ENCODE results near the gene ARHGEF39.
"Not testable (repeated sequence)": the region's sequence is repeated elsewhere in the genome, so short reads cannot be mapped to it uniquely, and the experiment has no call there.

The ARHGEF39 gene

GRCh38 chr9:35652829-35653209 lies 12.2 kb downstream of the ARHGEF39 start:
- DNase-seq (ENCODE audit: low read depth in 2 of 2, low spot score in 1 of 2) = no peak

DNA sequence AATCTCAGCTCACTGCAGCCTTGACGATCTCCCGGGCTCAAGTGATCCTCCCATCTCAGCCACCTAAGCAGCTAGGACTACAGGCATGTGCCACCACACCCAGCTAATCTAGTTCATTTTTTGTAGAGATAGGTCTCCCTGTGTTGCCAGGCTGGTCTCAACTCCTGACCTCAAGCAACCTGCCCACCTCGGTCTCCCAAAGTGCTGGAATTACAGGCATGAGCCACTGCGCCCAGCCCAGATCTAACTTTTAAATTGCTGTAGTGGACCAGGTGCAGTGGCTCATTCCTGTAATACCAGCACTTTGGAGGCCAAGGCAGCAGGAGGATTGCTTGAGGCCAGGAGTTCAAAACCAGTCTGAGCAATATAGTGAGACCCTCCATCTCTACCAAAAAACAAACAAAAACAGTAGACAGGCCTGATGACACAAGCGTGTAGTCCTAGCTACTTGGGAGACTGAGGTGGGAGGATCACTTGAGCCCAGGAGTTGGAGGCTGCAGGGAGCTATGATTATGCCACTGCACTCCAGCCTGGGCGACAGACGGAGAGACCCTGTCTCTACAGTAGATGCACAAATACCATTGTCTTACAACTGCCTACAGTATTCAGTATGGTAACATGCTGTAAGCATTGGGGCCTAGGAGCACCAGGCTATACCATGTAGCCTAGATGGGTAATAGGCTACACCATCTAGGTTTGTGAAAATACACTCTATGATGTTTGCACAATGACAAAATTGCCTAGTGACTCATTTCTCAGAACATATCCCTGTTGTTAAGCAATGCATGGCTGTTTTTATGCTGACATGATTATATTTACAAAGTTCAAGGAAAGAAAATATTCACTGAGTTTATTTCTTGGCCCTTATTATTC lies 12.8 kb downstream of the ARHGEF39 start:
- DNase-seq (ENCODE audit: low read depth in 2 of 2, low spot score in 1 of 2) = no peak

DNA sequence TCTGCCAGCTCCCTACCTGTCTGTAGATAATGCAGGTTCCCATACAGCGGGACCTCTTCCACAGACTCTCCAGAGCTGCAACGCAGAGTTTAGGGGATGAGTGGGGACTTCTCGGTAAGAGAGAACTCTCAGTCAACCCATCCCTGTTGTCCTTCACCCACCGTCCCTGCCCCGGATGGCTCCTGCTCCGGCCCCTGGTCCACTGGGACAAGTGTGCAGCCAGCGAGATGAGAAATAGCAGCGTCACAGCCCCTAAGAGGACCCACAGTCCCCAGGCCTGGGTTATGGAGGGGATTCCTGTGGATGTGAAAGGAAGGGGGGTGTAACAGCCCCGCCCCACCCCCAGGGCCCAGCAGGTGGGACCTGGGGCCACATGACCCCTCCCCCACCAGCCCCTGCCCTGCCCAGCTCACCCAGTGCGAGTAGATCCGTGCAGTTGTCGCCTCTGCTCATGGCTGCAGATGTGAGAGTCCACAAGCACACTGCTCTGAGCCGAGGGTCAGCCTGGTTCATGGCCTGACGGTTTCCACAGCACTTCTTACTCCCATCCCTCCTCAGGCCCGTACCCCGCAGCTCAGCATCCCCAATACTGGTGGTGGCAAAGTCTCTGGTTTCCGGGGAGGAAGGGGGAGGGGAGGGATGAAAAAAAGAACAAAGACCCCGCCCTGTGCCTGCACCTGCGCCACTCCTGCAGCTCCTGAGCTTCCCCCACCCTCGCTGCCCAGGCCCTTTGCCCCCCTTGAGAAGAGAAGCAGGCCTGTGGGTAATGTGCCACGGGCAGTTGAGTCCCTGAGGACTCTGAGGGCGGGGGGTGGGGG lies 14.4 kb downstream of the ARHGEF39 start, which contains the start of gene SIT1:
Gene SIT1, minus strand, starts transcription at position 591 of the 818 bp plus-strand sequence. Its CDS starts 78 bp downstream, at position 513.
- DNase-seq (ENCODE audit: low read depth in 2 of 2, low spot score in 1 of 2) = no peak

DNA sequence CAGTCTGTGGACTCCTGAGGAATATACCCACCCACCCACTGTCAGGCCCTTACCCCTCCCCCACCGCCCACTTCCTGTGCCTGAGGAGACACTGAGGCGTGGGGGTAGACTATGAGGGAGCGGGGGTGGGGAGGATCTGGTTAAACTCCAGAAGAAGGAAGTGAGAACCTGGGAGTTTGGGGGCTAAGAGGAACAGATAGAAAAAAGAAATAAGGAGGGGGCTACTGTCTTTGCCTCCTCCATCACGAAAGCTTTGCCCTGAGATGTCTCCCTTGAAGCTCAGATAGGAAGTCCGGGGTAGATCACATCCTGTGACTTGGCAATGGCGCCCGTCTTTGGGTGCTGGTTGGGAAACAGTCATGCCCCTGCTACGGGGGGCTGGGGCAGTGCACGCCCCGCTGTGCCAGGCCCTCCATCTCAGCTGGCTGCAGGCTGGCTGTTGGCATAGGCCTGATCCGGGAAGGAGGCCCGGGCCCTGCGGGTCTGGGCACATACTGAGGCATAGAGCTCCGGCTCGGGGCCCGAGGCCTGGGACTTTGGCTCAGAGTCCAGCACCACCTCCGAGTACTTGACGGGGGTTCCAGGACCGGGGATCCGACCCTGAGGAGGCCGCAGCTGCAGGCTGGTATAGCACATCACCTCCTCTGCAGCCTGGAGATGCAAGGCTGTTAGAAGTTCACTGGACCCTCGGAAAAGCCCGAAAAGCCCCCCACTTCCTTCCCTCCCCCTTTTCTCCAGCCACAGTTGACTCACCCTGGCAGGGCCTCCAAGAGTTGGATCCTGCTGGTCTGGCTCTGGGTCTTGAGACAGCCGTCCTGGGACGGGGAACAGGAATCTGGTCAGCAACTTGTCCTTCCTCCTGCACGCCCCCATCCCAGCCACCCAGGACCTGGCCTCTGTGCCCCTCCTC lies 15.3 kb downstream of the ARHGEF39 start:
- DNase-seq (ENCODE audit: low read depth in 2 of 2, low spot score in 1 of 2) = no peak

- DNase-seq (ENCODE audit: low read depth in 2 of 2, low spot score in 1 of 2) = peak; percentile 84 to 85
Measured at GRCh38 chr9:35646533-35647265, 18.3 kb downstream of the ARHGEF39 start.

DNA sequence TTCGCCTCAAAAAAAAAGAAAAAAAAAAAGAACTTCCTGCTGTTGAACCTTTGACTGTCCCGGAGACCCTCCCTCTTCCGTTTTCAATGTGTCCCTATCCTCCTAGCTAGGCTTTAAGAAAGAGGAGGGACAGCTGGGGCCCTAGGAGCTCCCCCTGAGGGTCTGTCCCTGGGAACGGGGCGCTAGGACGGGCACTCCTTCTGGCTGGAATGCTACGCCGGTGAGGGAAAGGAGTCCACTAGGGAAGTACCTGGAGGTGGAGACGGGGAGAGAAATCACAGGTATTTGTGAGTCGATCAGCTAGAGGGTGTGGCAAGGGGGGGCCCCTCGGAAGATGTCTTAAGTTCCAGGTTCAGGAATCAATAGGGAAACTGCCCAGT lies 18.9 kb downstream of the ARHGEF39 start:
- no peak for DNase-seq (ENCODE audit: low read depth in 2 of 2, low spot score in 1 of 2)

GRCh38 chr9:35645736-35646135 lies 19.3 kb downstream of the ARHGEF39 start:
- DNase-seq (ENCODE audit: low read depth in 2 of 2, low spot score in 1 of 2) = not testable (repeated sequence)

GRCh38 chr9:35643046-35643445 lies 21.9 kb downstream of the ARHGEF39 start:
- no peak for DNase-seq (ENCODE audit: low read depth in 2 of 2, low spot score in 1 of 2)

DNA sequence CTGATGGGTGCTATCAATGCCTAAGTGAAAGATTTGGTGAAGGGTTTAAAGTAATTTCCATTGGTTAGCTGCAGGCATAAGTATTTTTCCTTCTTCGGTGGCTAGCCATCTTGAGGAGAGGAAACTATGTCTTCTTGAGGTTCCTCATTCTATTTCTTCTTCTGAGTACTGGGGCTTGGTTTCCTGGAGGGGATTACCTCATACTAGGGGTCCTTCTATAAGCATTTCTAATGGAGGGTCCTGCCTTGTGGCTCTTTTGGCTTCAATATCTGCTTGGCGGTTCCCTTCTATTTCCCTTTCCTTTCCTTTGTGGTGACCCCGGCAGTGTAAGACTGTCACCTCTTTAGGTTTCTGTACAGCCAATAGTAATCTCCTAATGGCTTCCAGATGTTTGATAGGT lies 23.5 kb downstream of the ARHGEF39 start:
- not testable (repeated sequence) for DNase-seq (ENCODE audit: low read depth in 2 of 2, low spot score in 1 of 2)

GRCh38 chr9:35640431-35640830 lies 24.6 kb downstream of the ARHGEF39 start:
- DNase-seq (ENCODE audit: low read depth in 2 of 2, low spot score in 1 of 2) = not testable (repeated sequence)

DNA sequence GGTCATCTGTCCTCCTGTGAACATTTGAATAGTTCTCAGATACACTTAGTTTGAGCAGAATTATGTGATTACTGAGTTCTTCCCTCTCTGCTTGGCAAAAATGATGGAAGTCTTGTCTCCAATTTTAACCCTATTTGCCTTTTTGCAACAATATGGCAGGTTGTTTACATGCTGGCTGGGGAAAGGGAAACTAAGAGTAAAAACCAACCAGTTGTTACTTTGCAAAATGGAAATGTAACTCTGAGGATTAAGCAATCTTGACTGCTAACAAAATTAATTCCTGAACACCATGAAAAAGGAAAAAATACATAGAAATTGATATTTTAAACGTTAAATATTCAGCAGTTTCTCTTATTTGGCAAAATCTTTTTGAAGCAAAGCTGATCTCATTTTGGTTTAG lies 25.4 kb downstream of the ARHGEF39 start:
- no peak for DNase-seq (ENCODE audit: low read depth in 2 of 2, low spot score in 1 of 2)

- not testable (repeated sequence) for DNase-seq (ENCODE audit: low read depth in 2 of 2, low spot score in 1 of 2)
Measured at GRCh38 chr9:35639225-35639624, 25.8 kb downstream of the ARHGEF39 start.

GRCh38 chr9:35638751-35639150 lies 26.2 kb downstream of the ARHGEF39 start:
- DNase-seq (ENCODE audit: low read depth in 2 of 2, low spot score in 1 of 2) = not testable (repeated sequence)

DNA sequence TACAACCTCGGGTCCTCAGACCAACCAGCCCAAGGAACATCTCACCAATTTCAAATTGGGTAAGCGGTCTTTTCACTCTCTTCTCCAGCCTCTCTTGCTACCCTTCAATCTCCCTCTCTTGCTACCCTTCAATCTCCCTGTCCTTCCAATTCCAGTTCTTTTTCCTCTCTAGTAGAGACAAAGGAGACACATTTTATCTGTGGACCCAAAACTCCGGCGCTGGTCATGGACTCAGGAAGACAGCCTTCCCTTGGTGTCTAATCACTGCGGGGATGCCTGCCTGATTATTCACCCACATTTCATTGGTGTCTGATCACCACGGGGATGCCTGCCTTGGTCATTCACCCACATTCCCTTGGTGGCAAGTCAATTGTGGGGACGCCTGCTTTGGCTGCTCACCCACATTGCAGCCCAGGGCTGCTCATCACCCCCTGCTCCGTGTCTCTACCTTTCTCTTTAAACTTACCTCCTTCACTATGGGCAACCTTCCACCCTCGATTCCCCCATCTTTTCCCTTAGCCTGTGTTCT lies 27.5 kb downstream of the ARHGEF39 start:
- not testable (repeated sequence) for DNase-seq (ENCODE audit: low read depth in 2 of 2, low spot score in 1 of 2)

DNA sequence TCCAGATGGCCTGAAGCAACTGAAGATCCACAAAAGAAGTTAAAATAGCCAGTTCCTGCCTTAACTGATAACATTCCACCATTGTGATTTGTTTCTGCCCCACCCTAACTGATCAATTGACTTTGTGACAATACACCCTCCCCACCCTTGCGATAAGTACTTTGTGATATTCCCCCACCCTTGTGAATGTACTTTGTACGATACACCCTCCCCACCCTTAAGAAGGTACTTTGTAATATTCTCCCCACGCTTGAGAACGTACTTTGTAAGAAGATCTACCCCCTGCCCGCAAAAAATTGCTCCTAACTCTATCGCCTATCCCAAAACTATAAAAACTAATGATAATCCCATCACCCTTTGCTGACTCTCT lies 28.1 kb downstream of the ARHGEF39 start:
- DNase-seq (ENCODE audit: low read depth in 2 of 2, low spot score in 1 of 2) = not testable (repeated sequence)

DNA sequence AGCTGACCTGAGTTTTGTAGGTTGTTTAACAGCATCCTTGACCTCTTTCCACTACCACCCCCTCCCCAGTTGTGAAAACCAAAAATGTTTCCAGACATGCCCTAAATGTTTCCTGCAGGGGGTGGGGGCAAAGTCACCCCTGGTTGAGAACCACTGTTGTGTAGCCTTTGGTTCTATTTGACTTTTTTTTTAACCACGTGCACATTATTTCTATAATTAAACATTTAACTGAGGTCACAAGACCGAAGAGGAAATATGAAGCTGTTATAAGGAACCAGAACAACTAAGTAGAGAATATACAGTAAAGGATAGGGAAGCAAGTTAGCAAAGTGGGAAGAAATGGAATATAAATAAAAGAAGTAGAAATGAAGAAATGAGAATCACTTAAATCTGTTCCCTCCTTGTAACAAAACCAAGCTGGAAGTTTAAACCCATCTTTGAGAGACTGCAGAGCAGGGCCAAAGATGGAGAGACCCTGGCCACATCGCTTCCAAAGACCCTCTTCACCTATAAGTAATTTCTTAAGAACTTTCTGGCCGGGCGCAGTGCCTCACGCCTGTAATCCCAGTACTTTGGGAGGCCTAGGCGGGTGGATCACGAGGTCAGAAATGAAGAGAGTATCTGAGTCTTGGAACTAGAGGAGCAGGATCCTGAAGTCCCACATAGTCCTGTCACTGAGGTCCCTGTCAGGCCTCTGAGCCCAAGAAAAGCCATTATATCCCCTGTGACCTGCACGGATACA lies 28.7 kb downstream of the ARHGEF39 start:
- no peak for DNase-seq (ENCODE audit: low read depth in 2 of 2, low spot score in 1 of 2)

DNA sequence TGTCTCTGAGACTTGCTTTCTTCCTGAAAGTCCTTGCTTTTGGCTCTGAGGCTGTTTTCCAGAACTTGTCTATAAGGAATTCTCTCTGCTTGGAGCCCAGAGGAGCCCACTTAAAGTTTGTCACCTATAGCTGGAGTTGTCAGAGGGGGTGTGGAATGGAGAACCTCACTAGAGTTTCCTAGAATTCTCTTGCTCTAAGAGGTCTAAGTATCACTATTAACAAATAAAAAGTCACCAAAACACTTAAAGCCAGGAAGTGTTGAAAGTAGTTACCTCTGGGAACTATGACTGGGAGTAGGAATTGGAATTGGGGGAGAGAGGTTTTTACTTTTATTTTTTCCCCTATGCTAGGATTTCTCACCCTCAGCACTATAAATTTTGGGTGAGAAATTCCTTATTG lies 29.3 kb downstream of the ARHGEF39 start:
- DNase-seq (ENCODE audit: low read depth in 2 of 2, low spot score in 1 of 2) = no peak

DNA sequence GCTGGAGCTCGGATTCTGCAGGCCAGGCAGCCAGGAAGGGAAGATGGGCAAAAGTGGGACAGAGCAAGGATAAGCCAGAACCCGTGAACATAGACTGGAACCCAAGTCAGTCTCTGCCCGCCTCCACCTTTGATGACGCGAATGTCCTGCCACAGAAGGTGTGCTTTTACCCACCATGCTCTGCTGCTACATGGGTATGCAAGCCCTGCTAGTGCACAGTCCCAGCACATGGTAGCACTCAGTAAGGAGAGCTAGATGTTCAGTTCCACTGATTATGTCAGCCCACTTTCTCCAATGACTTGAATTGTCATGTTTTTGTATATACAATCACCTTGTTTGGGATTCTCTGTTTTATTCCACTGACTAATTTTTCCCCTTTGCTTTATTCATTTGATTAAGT lies 35.4 kb downstream of the ARHGEF39 start:
- no peak for DNase-seq (ENCODE audit: low read depth in 2 of 2, low spot score in 1 of 2)

DNA sequence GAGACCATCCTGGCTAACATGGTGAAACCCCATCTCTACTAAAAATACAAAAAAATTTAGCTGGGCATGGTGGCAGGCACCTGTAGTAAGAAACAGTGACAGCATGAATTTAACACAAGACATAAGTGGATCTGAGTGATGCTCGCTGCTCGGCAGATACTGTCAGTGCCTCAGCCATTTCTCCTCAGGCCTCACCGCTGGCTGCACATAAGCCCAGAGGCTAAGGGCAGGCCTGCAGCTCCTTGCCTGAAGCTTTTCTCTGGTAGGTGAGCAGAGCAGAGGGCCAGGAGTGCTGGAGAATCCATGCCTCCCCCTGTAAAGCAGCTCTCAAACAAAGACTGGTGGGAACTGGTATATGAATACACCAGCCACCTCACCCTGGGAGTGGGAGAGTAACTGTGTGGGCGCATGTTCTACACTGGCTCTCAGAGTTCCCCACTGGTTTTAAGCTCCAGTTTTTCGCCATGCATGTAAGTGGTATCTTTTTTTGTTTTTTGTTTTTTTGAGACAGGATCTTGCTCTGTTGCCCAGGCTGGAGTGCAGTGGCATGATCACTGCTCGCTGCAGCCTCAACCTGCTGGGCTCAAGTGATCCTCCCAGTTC lies 36.5 kb downstream of the ARHGEF39 start:
- DNase-seq (ENCODE audit: low read depth in 2 of 2, low spot score in 1 of 2) = no peak
